Epithelial cell of esophagus (primary cell): ENCODE measurements around the gene CPS1.
A peak's percentile ranks its signal among the peaks of the same experiment; 100 is the strongest.

Experiments used
- DNase-seq: peaks from one replicate; pipeline ENCODE4 v3.0.0; 2010; ENCODE audit warnings: low read depth
- H3K4me3 ChIP-seq: 2 replicates; pipeline ENCODE4 v1.5.1; 2011; ENCODE audit warnings: mild to moderate bottlenecking, low read length, control low read depth
- TF ChIP-seq, protein P1 (sequence below): IDR thresholded peaks from 2 replicates; pipeline ENCODE4 v1.5.1; 2011; ENCODE audit warnings: low read depth, mild to moderate bottlenecking, low read length, control low read depth, inconsistent platforms; ENCODE audit not compliant: insufficient read depth; ENCODE audit errors: missing control alignments

Gene CPS1

DNA sequence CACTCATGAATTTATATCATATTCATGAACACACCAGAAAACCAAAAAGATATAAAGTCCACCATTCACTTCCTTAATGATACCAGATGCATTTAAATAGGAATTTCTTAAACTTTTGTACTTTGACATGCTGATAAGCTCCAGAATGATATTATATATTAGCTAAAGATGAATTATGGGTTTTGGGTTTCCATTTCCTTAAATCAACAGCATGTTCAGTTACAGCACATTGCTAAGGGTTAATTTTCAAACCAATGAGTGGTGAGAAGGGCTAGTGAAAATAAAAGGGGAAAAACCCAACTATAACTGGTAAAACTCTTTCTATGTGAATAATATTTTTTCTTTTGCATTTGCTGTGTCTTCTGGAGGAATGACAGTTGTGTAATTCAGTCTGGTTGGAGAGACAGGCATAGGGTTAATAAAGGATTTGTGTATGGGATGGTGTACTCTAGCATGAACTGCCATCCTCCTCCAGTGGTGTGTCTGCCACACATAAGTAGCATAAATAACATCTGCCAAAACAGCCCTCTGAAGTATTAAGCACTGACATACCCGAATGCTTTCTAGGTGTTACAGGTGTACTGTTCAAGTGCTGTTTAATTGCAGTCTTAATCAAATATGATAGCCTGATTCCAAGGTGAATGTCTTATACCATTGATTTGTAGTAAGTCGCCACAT, 19.3 kb upstream of the CPS1 start:
- TF ChIP-seq, protein P1, sequence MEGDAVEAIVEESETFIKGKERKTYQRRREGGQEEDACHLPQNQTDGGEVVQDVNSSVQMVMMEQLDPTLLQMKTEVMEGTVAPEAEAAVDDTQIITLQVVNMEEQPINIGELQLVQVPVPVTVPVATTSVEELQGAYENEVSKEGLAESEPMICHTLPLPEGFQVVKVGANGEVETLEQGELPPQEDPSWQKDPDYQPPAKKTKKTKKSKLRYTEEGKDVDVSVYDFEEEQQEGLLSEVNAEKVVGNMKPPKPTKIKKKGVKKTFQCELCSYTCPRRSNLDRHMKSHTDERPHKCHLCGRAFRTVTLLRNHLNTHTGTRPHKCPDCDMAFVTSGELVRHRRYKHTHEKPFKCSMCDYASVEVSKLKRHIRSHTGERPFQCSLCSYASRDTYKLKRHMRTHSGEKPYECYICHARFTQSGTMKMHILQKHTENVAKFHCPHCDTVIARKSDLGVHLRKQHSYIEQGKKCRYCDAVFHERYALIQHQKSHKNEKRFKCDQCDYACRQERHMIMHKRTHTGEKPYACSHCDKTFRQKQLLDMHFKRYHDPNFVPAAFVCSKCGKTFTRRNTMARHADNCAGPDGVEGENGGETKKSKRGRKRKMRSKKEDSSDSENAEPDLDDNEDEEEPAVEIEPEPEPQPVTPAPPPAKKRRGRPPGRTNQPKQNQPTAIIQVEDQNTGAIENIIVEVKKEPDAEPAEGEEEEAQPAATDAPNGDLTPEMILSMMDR, result no peak
- no peak for DNase-seq
- H3K4me3 ChIP-seq, result no peak overlapping the region

DNA sequence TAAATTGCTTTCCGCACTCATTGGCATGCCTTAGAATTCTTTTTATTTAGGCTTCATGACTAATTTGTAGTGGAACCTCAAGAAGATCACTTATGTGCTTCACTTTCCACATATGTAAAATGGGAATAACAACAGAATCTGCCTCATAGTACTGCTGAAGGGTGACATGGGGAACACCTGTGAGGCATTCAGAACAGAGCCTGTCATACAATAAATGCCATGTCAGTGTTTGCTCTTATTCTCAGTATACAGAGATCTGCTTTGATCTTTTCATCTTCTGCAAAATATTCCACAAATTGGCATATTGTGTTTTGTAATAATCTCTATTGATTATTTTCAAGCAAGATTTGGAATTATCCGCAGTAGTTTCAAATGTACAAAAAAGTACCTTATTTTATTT, 17.4 kb upstream of the CPS1 start:
- DNase-seq, result no peak
- no peak overlapping the region for H3K4me3 ChIP-seq
- TF ChIP-seq, protein P1, result no peak

DNA sequence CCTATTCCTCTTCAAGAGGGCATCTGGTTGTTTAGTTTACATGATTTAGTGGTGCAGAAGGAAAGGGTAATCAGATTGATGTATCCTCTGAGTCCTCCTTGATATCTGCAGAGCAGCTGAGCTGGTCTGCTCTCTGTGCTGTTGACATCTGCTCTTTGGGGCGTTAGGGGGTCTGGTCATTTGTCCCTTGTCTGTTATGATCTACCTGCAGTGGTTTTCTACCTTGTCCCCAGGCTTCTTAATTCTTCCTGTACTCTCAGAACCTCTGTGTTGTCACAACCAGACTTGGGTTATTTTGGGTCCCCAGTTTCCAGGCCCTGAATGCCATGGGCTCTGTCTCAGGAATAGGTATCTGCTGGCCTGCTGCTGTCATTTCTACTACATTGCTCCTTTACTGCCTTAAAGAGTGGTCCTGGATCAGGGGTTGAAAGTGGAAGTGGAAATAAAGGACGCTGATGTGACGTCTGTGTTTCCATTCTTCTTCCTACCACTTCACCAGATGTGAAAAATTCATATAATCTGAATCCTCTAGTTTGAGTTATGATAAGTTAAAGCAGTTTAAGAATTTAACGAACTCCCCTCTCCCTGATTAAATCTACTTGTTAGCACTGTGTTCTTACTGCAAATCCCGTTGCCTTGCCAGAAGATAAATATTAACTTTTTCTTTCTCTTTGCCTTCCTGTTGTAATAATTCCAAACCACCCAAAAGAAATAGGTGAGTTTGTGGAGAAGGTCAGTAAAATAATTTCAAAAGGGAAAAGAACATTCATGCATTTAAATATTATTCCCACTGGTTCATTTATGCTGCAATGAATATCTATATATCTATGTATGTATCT, 16.6 kb upstream of the CPS1 start:
- no peak overlapping the region for H3K4me3 ChIP-seq
- TF ChIP-seq, protein P1, result no peak
- no peak for DNase-seq

DNA sequence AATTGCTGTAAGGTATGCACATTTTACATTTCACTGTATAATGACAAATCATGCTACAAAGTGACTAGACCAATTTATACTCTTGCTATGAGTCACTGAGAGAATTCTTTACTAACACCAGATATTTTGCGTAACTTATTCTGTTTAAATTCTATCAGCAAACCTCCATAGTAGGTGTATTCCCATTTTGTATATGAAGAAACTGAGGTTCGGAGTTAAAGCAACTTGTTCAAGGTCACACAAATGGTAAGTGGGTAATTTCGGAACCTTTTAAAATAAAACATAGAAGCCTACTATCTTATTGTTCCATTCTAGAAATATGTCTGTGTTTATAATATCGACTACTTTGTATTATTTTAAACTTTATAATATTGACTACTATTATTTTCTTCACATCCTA, 15.9 kb upstream of the CPS1 start:
- H3K4me3 ChIP-seq, result no peak overlapping the region
- TF ChIP-seq, protein P1, result no peak
- DNase-seq, result peak; percentile 2

DNA sequence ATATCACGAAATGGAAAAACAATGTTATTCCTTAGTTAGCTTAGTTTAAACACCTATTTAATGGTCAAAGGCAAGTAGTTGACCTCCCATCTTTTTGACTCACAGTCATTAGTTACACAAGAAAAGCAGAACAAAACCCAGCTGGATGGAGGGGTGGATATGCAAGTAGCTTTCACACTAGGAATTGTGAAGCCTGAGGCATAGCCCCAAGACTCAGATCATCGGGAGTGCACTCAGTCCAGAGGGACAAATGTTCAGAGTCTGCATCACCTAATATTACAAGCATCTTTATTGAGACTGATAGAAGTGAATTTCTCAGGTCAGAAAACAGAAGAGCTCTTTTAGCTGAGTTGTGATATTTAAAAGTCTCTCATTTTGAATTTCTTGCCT, 15.5 kb upstream of the CPS1 start:
- no peak for DNase-seq
- H3K4me3 ChIP-seq, result no peak overlapping the region
- TF ChIP-seq, protein P1, result no peak

DNA sequence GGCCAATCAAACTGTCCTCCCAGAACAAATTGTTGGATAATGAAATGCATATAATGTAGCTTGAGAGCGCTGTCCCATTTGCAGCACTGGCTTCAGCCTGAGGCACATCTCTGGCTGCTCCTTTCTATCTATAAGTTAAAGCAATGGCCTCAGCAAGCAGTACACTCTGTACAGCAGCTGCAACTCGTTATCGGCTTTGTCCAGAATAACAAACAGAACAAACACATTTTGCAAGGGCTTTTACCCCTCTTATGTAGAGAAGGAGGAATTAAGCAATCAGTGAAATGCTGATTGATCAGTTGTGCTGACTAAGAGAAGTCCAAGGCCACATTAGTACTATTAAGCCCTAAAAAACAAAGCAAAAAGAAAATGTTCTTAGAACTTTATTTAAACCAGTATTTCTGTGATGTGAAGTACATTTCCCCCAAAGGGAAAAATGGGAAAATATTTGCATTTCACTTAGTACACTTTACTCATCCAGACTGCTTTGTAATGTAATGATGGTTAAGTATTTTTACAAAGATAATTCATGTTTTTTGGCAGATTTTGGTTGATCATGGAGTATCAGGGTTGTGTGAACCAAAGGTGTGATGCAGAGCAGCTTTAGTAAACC, 15.0 kb upstream of the CPS1 start:
- TF ChIP-seq, protein P1, result no peak
- no peak overlapping the region for H3K4me3 ChIP-seq
- DNase-seq, result no peak
